ENCODE results near the gene LRRTM4.
"Not testable (repeated sequence)": the region's sequence is repeated elsewhere in the genome, so short reads cannot be mapped to it uniquely, and the experiment has no call there.

LRRTM4 gene

DNA sequence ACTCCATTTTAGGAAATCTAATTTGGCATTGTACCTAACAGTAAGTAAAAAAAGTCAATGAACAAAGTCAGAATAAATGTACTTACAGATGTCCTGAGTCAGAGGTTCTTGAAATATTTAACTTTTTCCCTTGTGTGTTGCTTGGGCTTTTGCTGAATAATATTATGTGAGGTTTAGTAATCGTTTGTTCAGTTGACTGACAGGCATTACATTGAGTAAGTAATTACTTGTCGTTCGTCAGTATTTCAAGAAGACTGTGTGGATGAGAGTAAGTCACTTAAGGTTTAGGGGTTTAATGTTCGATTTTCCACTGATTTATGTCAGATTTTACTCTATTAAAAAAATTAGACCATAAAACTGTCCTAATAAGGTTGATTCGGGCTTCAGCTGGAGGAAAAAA, 342.9 kb downstream of the LRRTM4 start:
- no peak for DNase-seq (ENCODE audit: low read depth in 2 of 2, low spot score in 1 of 2)

GRCh38 chr2:77175266-77175780, 346.9 kb downstream of the LRRTM4 start:
- not testable (repeated sequence) for DNase-seq (ENCODE audit: low read depth in 2 of 2, low spot score in 1 of 2)

DNA sequence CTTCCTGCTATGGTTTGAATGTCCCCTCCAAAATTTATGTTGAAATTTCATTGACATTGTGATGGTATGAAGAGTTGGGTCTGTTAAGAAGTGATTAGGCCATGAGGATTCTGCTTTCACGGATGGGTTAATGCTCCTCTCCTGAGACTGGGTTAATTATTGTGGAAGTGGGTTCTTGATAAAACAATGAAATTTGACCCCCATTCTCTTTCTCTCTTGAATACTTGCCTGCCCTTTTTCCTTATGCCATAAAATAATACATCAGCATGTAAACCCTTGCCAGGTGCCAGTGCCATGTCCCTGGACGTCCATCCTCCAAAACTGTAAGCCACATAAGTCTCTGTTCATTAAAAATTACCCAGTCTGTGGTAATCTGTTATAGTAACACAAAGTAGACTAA, 352.8 kb downstream of the LRRTM4 start:
- DNase-seq (ENCODE audit: low read depth in 2 of 2, low spot score in 1 of 2): no peak

GRCh38 chr2:77164021-77164420, 358.2 kb downstream of the LRRTM4 start:
- not testable (repeated sequence) for DNase-seq (ENCODE audit: low read depth in 2 of 2, low spot score in 1 of 2)

DNA sequence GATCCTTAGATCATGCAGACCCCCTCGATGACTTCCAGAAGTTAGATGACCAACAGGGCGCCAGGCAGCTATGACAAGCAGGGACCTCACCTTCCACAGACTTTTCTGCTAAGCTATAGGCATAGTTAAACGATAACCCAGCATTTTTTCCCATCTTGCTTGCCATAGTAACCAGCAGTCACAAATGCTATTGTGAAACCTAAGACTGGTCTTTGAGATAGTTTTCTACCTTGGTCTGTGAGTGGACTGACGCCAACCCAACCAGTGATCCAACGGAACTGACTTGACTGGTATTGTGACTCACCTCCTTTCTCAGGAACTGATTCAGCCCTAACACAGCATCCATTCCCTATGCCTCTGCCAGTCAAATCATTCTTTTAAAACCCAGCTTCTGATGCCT, 361.2 kb downstream of the LRRTM4 start:
- DNase-seq (ENCODE audit: low read depth in 2 of 2, low spot score in 1 of 2): no peak

- no peak for DNase-seq (ENCODE audit: low read depth in 2 of 2, low spot score in 1 of 2)
Observed at GRCh38 chr2:77156599-77156998, 365.6 kb downstream of the LRRTM4 start.

GRCh38 chr2:77155511-77155910, 366.7 kb downstream of the LRRTM4 start:
- DNase-seq (ENCODE audit: low read depth in 2 of 2, low spot score in 1 of 2): no peak

- DNase-seq (ENCODE audit: low read depth in 2 of 2, low spot score in 1 of 2): no peak
Observed at GRCh38 chr2:77149565-77149964, 372.6 kb downstream of the LRRTM4 start.

DNA sequence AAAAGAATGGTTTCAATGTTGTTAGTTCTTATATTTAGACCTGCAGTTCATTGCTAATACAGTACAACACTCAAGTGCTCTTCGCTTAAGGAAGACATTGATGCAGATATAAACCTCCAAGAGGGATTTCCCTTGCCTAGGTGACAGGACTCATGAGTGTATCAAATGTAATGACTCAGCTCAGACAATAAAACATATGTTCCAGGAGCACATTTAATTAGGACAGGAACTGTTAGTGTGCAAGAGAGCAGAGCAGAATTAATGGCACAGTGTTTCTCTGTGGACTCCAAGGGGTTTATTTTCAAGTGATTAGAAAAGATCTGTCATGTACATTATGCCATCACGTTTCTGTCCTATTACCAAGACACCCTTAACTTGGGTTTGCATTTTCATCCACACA, 375.0 kb downstream of the LRRTM4 start:
- DNase-seq (ENCODE audit: low read depth in 2 of 2, low spot score in 1 of 2): no peak

DNA sequence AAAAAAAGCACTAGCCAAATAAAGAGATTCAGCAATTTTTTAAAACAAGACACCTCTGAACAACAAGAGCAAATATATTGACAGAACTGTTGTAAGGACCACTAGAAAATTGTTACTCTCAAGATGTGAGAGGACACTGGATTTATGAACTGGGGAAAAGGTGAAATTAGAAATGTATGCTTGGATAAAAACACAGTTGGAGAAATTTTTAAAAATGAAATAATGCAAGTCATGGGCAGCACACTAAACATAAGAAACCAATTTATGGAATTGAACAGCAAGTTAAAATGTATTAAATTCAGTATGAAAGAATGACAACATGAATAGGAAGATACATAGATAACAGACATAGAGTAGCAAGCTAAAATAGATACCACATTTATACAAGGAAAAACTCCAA, 377.4 kb downstream of the LRRTM4 start:
- no peak for DNase-seq (ENCODE audit: low read depth in 2 of 2, low spot score in 1 of 2)

DNA sequence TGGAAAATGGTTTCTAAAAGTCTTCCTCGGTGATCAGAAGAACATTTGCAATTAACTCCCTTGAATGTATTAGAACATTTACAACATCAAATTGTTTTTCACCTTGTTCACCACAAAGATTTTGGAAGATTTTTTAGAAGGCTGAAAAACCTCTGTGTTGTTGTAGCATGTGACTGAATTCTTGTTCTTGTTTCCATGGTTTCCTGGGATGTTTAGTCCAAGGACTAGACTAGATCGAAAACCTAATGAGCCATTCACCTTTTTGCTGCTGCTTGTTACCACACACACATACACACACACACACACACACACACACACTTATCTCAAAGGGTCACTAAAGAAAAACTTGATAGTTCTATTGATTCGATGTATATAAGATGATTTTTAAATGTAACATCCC, 380.0 kb downstream of the LRRTM4 start:
- DNase-seq (ENCODE audit: low read depth in 2 of 2, low spot score in 1 of 2): no peak

DNA sequence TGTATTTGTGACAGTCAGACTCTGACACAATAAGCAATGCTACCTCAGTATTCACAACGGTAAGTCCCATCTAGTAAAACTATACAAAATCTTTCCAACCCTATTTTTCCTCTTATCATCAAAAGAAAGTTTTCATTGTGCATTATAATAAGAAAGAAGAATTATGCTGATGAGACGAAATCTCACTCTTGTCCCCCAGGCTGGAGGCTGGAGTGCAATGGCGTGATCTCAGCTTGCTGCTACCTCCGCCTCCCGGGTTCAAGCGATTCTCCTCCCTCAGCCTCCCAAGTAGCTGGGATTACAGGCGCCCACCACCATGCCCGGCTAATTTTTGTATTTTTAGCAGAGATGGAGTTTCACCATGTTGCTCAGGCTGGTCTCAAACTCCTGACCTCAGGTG, 393.7 kb downstream of the LRRTM4 start:
- DNase-seq (ENCODE audit: low read depth in 2 of 2, low spot score in 1 of 2): not testable (repeated sequence)

DNA sequence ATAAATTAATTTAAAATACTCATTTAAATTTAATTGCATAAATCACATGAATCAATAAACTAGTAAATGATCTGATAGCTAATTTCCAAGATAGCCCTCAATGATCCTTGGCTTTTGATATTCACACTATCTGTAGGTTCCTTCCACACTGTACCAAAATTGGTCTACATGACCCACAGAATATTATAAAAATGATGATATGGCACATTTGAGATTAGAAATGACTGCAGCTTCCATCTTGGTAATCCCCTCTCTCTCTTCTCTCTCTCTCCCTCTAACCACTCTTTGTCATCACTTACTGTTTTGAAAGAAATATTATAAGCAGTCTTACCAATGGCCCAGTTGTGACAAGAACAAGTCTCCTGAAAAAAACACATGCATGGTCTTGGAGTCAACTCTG, 394.8 kb downstream of the LRRTM4 start:
- DNase-seq (ENCODE audit: low read depth in 2 of 2, low spot score in 1 of 2): no peak

DNA sequence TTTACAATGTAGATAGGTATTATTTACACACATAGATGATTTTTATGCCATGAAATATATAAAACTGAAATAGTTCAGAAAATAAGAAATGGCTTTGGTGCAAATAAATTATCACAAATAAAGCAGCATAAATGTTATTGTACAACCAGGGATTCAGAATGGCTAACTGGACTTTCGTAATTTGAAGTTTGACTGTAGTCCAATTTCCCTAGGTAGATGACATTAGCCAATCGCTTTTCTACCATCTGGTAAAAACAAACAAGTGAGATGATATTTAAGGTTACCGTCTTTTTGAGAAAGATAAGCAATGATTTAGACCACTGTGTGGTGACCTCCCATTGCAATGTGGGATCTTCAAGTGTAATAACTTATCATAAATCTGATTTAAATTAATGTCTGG, 400.7 kb downstream of the LRRTM4 start:
- DNase-seq (ENCODE audit: low read depth in 2 of 2, low spot score in 1 of 2): no peak

DNA sequence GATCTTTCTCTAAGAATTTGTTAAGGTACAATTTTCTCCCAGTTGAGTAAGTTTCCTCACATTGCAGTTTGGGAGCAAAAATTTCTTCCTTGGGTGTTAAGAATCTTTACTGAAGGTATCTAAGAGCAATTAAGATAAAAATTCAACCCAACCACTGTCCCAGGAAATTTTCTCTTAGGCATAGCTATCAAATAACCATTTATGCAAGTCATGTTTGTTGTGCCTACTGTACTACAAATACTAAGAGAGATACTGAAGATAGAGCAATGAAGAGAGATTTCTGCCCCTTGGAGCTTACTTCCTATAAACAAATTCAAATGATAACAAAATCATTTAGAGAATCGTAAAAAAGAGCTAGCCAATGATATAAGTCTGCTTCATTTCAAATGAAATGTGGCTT, 402.8 kb downstream of the LRRTM4 start:
- no peak for DNase-seq (ENCODE audit: low read depth in 2 of 2, low spot score in 1 of 2)

DNA sequence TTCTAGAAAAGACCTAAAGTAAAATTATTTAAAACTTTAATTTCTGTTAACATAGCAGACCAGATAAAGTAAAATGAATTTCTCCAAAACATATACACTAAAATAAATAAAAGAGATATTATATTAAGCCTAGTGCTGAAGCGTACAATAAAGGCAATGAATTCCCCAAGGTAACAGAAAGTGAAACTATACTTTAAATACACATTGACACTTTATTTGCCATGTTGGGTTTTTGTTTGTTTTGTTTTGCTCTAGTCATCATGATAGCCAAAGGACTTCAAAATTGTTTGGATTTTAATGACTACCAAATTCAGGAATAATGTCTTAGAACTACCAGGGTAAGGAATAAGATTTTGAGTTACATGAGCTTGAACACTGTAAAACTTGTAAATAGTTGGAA, 413.3 kb downstream of the LRRTM4 start:
- no peak for DNase-seq (ENCODE audit: low read depth in 2 of 2, low spot score in 1 of 2)

GRCh38 chr2:77105008-77105407, 417.2 kb downstream of the LRRTM4 start:
- no peak for DNase-seq (ENCODE audit: low read depth in 2 of 2, low spot score in 1 of 2)

GRCh38 chr2:77104554-77104953, 417.6 kb downstream of the LRRTM4 start:
- DNase-seq (ENCODE audit: low read depth in 2 of 2, low spot score in 1 of 2): no peak

DNA sequence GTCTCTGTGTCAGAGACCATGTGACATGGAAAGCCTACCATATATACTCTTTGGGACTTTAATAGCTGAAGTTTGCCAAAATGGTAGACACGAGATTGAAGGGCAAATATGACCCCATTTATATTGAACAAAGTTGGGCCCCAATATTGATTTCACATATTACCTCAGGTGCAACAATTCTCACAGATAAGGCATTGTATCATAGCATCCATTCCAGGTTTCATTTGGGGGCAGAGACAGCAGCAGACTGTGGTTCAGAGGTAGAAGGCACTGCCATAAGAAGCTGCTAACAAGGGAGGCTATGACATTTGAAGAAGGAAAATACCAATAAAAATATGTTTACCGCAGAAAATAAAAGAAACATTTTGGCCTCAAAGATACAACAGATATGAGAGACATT, 419.2 kb downstream of the LRRTM4 start:
- no peak for DNase-seq (ENCODE audit: low read depth in 2 of 2, low spot score in 1 of 2)

DNA sequence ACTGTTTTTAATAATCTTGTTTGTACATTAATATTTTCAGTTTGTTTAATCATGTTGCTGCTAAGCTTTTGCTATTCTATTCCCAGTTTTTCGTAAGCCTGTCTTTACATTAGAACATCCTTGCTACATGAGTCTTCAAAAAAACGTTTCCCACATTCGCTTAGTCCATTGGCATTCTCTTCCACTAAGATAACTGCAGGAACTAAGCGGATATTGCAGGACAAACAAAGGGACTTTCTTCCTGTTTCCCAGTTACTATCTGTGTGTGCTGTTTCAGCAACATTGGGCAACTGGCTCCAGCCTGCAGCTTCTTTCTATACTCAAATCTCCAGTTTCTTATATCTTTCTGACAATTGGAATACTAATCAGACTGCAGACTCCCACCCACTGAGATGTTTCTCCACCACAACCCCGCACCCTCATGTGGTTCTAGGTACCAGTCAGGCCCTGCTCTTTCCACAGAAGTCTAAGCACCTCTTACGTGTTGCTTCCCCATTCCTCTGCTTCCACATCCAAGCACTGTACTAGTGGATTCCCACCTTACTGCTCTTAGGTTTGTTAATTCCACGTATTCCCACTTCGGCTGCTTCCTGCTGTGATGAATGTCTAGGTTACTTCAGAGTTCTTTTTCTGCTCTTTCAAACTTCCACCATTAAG, 420.3 kb downstream of the LRRTM4 start:
- DNase-seq (ENCODE audit: low read depth in 2 of 2, low spot score in 1 of 2): no peak

DNA sequence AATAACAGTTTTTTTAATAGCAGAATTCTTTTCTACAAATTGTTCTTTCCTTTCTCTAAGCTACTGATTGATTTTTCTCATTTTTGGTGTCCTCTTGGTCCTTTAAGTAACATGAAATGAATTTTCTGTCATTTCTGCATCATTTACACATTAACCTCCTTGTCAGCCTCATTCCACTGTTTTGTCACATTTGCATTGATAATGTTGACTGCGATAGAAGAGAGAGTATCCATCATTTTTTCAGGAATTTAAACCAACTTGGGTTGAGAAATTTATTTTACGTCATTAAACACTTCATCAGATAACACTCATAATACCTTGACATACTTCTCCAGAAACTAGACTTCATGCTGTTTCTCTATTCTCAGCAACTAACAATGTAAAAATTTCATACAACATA, 422.2 kb downstream of the LRRTM4 start:
- no peak for DNase-seq (ENCODE audit: low read depth in 2 of 2, low spot score in 1 of 2)

DNA sequence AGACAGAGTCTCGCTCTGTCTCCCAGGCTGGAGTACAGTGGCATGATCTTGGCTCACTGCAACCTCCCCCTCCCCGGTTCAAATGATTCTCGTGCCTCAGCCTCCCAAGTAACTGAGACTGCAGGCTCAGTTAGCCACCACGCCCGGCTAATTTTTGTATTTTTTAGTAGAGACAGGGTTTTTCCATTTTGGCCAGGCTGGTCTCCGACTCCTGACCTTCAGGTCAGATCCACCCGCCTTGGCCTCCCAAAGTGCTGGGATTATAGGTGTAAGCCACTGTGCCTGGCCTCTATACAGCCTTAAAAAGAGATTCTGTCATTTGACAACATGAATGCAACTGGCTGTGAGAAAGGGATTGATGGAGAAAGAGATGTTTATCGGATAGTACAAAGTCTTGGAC, 426.7 kb downstream of the LRRTM4 start:
- not testable (repeated sequence) for DNase-seq (ENCODE audit: low read depth in 2 of 2, low spot score in 1 of 2)

GRCh38 chr2:77095096-77095495, 427.1 kb downstream of the LRRTM4 start:
- DNase-seq (ENCODE audit: low read depth in 2 of 2, low spot score in 1 of 2): no peak

All from stimulated activated CD8-positive, alpha-beta memory T cell treated with anti-CD3 and anti-CD28 coated beads, Interleukin-4, amount 100 ng/mL, for 4 hours (primary cell).